Stimulated activated CD8-positive, alpha-beta memory T cell treated with anti-CD3 and anti-CD28 coated beads, Interleukin-4, amount 100 ng/mL, for 24 hours (primary cell): ENCODE measurements around the gene DYNLT1.
"Not testable (repeated sequence)": the region's sequence is repeated elsewhere in the genome, so short reads cannot be mapped to it uniquely, and the experiment has no call there.

ENCODE experiments used
- DNase-seq: peaks from one replicate; pipeline ENCODE4 v3.0.0-alpha.2; 2020; ENCODE audit warnings: low read depth

The DYNLT1 gene

DNA sequence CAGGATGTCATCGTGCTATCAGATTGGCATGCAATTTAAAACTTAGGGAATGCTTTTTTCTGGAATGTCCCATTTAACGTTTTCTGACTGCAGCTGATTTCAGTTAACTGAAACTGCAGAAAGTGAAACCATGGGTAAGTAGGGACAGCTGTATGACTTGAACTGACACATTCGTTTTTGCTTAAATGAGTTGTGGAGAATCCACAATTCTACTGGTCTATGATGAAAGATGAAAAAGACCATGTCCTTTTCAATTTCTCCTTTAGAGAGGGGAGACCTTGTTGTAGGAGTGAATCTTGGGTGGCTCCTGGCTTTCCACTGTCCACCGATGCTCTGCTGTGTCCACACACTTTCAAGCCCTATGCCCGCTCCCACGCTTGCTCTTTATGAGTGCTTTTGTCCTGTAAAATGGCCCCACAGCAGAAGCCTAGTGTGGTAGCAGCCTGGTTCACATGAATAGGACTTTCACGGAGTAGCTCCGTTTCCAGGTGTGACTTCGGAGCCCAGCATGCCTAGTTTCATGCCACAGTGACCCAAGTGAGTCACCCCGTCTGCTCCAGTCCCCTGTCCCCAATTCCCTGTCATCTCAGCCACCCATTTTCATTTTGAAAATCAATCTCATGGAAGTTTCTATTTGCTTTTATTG is 21.9 kb downstream of the DYNLT1 start:
- DNase-seq, result no peak

- DNase-seq, result no peak
Measured at GRCh38 chr6:158621694-158622544, 22.6 kb downstream of the DYNLT1 start.

DNA sequence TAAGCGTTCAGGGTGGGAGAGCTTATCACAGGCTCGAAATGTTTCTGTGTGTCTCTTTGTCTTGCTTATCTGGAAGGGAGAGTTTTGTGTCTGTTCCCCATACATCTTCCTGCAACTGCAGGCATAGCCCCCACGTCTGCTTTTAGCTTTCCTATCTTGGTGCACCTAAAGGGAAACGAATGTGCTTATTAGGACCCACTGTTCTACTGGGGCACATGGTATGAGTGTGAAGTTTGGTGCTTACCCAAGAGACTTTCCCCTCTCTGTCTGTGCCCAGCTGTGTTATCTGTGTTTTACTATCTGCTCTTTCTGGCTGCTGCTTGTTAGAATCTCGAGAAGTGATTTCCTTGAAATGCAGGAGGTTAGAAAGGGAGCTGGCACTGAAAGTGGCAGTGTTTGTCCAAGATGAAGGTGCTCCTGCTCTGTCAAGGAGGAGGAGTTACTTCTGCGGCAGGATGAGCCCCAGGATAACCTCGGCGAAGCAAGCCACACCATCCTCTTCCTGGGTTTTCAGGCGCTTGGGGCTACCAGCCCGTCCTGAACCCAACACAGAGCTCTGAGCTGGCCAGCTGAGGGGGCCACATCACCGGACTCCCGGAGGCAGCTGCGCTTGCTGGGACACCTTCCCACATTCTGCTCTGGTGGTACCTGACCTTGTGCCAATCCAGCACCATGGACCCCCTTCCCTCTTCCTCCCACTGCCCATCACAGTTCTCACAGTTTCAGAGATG is 23.4 kb downstream of the DYNLT1 start:
- DNase-seq, result no peak

DNA sequence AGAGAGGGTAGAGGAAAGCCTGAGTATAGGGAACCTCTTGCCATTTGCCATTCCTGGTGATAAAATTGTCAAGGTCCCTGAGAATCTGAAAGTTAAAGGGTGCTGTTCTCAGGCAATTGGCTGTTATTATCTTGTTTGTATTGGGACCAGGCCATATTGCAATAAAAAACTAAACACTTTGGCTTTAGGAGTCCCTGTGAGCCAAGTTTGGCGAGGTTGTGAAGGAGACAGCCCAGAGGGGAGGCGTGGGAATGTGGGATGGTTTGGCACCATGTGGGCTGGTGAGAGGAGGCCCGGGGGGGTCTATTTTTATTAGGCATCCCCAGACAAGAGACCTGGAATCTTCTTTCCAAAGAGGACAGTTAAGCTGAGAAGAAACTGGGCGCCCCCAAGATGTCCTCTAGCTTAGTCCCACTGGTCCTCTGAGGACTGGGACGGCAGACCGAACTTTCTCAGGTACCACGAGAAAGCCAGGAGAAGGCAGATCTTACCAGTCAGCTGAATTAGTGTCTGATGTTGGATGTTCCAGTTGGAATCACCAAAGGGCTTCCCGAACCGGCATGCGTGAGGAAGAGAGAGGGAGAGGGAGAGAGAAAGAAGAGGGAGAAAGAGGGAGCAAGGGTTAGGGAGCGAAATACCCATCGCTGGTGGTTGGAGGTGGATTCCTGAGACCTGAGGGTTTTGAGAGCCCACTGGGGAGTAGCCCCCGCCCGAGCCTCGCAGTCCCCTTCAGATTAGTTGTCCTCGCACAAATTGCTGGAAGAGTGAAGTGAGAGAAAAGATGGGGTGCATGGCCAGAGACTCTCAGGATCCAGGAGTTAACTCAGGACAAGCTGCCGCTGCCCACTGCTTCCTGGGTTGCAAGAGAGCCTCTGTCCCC is 24.4 kb downstream of the DYNLT1 start:
- DNase-seq, result no peak

- DNase-seq, result not testable (repeated sequence)
Measured at GRCh38 chr6:158618289-158618688, 26.3 kb downstream of the DYNLT1 start.

DNA sequence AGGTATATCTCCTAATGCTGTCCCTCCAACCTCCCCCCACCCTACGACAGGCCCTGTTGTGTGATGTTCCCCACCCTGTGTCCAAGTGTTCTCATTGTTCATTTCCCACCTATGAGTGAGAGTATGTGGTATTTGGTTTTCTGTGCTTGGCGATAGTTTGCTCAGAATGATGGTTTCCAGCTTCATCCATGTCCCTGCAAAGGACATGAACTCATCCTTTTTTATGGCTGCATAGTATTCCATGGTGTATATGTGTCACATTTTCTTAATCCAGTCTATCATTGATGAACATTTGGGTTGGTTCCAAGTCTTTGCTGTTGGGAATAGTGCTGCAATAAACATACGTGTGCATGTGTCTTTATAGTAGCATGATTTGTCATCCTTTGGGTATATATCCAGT is 29.9 kb downstream of the DYNLT1 start:
- DNase-seq, result not testable (repeated sequence)

DNA sequence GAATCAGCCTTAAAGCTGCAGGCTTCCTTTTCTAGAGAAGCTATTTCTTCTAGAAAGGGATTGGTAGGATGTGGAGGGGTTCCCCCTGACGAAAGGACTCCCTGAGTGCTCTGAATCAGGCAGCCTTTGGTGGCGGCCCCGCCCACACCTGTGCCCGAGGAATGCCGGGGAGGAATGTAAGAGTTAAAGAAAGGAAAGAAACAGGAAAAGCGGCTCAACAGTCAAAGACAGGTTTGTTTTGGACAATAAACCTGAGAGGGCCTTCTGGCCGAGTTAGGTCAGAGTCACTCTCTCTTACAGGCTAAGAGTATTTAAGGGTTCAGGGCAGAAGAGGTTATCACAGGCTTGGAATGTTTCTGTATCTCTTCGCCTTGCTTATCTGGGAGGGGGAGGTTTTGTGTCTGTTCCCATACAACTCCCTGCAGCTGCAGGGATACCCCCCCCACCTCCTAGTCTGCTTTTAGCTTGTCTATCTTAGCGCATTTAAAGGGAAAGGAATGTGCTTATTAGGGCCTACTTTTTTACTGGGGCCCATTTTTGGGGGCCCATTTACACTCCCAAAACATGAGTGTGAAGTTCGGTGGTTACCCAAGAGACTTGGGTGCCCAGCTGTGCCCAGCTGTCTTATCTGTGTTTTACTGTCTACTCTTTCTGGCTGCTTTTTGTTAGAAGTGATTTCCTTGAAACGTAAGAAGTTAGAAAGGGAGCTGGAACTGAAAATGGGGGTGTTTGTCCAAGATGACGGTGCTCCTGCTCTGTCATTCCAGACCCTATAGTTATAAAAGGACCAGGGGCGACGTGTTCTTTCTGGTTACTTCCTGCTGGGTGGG is 32.8 kb downstream of the DYNLT1 start:
- DNase-seq, result no peak

GRCh38 chr6:158611039-158611438 is 33.5 kb downstream of the DYNLT1 start:
- no peak for DNase-seq

DNA sequence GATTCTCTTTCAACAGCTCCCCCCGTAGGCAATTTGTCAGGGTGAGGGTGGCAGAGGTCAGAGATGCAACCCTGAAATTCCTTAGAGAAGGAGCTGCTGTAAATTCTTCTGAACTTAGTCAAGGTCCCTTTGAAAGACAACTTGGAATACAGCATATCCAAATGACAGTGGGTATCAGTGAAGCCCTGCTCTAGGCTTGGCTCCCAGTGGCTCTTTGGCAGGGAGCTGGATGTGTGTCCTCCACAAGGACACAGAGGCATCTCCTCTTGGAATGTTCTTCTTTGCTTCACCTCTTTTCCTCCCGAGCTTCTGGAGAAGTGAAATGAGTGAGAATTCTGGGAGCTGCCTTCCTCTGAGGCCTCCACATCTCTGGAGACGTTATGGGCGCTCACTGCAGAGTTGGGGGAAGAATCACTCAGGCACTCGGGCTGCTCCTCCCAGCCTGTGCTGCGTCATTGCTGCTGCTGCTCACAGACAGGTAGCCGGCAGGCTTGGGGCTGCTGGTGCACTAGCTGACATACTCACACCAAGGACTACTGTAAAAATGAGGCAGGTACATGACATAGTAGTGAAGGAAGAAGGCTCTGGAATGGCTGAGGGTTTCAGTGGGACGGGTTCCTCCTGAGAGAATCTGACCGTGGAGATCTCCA is 34.1 kb downstream of the DYNLT1 start:
- DNase-seq, result no peak

GRCh38 chr6:158609455-158610155 is 34.9 kb downstream of the DYNLT1 start:
- DNase-seq, result no peak

DNA sequence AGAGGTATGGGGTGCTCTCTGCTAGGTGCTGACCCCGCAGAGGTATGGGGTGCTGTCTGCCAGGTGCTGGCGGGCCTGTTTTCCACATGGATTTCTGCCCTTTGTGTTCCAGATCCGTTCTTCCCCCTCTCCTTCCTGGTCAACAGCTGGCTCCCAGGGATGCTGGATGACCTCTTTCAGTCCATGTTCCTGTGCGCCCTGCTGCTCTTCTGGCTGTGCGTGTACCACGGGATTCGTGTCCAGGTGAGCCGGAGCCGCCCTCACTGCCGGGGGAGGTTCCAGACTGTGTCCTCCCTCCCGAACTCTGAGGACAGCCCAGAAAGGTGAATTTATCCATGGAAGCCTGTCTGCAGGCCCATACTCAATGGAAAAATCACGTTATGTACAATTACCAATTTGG is 36.3 kb downstream of the DYNLT1 start:
- no peak for DNase-seq

GRCh38 chr6:158607411-158608170 is 37.0 kb downstream of the DYNLT1 start:
- DNase-seq, result no peak

DNA sequence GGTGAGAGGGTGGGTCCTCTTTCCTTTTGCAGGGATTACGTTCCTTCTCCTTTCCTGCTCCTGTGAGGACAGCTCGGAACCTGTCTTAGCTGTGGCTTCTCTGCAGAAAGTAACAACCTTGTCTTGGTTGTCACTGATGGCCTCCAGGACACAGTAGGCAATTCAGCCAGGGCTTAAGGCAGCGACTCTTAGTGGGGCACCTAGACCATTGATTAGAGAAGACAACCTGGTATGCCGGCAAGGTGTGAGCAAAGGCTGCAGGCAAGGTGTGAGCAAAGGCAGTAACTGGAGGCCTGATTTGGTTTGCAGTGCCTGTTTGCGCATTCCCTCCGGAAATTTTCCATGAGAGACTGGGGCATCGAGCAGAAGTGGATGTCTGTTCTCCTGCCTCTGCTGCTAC is 37.6 kb downstream of the DYNLT1 start:
- no peak for DNase-seq

- DNase-seq, result not testable (repeated sequence)
Measured at GRCh38 chr6:158606011-158606410, 38.5 kb downstream of the DYNLT1 start.

DNA sequence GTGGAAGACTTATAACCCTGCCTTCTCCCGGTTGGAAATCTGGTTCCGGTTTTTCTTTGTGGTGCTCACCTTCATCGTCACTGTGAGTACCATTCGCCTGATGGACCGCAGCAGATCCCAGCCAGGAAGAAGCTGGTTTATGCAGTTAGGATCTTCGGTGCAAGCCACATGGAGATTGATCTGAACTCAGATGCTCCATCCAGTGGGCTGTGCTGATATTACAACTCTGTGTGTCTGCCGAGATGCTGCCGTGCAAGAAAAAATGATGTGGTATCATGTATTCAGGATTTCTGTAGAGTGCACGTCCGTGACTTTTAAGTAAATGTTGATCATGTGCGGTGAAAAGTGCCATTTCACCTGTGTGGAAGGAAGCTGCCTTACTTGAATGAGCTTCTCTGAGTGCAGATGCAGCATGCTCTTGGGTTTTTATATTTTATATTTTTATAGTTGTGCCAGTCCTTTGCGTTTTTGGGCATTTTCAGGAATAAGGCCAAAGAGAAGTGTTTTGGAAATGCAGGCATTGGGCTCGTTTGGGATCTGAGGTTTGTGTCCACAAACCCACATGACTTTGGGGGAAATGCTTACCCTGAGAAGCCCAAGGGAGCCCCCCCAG is 39.2 kb downstream of the DYNLT1 start:
- DNase-seq, result peak; percentile 31

GRCh38 chr6:158604048-158604406 is 40.5 kb downstream of the DYNLT1 start:
- no peak for DNase-seq

- DNase-seq, result no peak
Measured at GRCh38 chr6:158603261-158604047, 41.1 kb downstream of the DYNLT1 start.

DNA sequence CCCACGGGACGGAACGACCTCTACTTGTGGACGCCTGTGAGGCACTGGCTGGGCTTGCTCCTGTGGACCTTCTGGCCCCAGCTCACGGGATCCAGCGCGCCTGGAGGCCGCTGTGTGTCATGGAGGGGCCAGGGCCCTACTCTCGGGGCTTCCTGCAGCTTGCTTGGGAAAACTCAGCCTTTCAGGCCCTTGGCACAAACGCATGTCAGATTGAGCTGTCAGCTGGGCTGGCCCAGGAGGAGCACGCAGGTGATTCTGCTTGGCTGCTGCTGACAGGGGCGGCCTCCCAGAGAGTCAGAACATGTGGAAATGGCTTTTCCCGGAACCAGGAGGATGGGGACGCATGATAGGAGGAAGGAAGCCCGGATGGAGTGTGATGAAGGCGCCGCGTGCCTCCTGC is 44.9 kb downstream of the DYNLT1 start:
- DNase-seq, result no peak
